SK-N-MC (cell line): Measurements from ENCODE around the gene NR2C2.
"Not testable (repeated sequence)": the region's sequence is repeated elsewhere in the genome, so short reads cannot be mapped to it uniquely, and the experiment has no call there.

Experiments
- DNase-seq: peaks from one replicate; pipeline ENCODE4 v3.0.0-alpha.2; 2011; ENCODE audit warnings: low read depth, low spot score
- H3K27ac ChIP-seq: fragments of 200-600 bp; sonication (generic); 2 replicates; pipeline ENCODE4 v1.5.1; 2016; ENCODE audit warnings: mixed run types
- H3K36me3 ChIP-seq: fragments of 200-600 bp; sonication (generic); 2 replicates; pipeline ENCODE4 v1.6.1; 2017; ENCODE audit warnings: antibody characterized with exemption, low read length, mixed read lengths; ENCODE audit not compliant: insufficient read depth
- H3K4me3 ChIP-seq: fragments of 200-600 bp; sonication (generic); 2 replicates; pipeline ENCODE4 v1.5.1; 2016
- H3K9ac ChIP-seq: fragments of 200-600 bp; sonication (generic); 2 replicates; pipeline ENCODE4 v1.8.0; 2017; ENCODE audit warnings: mixed run types, mixed read lengths; ENCODE audit not compliant: insufficient read length
- H3K9me3 ChIP-seq: fragments of 200-600 bp; sonication (generic); 2 replicates; pipeline ENCODE4 v1.6.1; 2017; ENCODE audit warnings: low read depth, mild to moderate bottlenecking, antibody characterized with exemption, low read length, moderate library complexity, mixed read lengths
- EZH2 ChIP-seq: fragments of 200-600 bp; sonication (generic); IDR thresholded peaks from one replicate; pipeline ENCODE4 v1.6.1; 2017; ENCODE audit warnings: antibody characterized with exemption
- FOXP2 ChIP-seq: optimal IDR thresholded peaks from 2 replicates; pipeline ENCODE3; 2011; ENCODE audit warnings: mild to moderate bottlenecking, moderate library complexity; ENCODE audit not compliant: insufficient read depth; ENCODE audit errors: extremely low read length, control extremely low read depth
- POLR2AphosphoS5 ChIP-seq: IDR thresholded peaks from 2 replicates; pipeline ENCODE4 v1.6.1; 2012; ENCODE audit warnings: mild to moderate bottlenecking, low read depth, low read length, borderline replicate concordance

NR2C2 gene

DNA sequence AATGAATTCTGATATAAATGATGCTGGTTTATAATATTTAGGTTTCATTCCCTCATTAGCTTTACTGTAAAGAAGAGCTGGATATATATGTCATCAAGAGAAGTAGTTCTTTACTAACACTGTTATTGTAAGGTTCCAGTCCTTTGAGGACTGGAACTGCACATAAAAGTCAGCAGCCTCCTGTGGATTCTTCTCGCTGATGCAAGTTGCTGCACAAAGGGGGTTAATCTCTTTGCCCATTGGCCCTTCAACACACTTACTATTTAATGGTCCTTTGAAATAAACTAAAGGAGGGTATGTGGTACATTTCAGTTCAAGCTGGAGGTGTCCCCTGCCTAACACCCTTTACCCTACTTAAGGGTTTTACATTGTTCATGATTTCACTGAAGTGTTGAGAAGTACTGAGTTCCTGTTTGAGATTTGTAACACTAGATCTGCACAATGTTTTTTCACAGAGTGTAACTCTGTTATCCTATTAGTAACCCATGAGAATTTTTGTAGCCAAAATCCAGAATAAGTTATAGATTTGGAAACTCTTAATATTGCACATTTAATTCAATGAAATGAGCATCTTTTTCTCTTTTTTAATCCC, 43.9 kb downstream of the NR2C2 start:
- no peak overlapping the region for H3K27ac ChIP-seq
- H3K9ac ChIP-seq: no peak overlapping the region
- no peak overlapping the region for H3K4me3 ChIP-seq
- H3K9me3 ChIP-seq: no peaks in the 10 kb centered on the region
- no peaks in the 10 kb centered on the region for H3K36me3 ChIP-seq
- no peak for DNase-seq
- TF ChIP-seq POLR2AphosphoS5 (no peak), FOXP2 (no peak), EZH2 (no peak)

GRCh38 chr3:14991818-14992612, 44.6 kb downstream of the NR2C2 start:
- H3K9me3 ChIP-seq: no peaks in the 10 kb centered on the region
- DNase-seq: no peak
- H3K9ac ChIP-seq: no peak overlapping the region
- no peaks in the 10 kb centered on the region for H3K36me3 ChIP-seq
- H3K4me3 ChIP-seq: no peak overlapping the region
- H3K27ac ChIP-seq: no peak overlapping the region
- TF ChIP-seq POLR2AphosphoS5 (no peak), EZH2 (no peak), FOXP2 (no peak)

GRCh38 chr3:14997941-14998340, 50.6 kb downstream of the NR2C2 start:
- Histone ChIP-seq H3K4me3 (no peak overlapping the region), H3K9ac (no peak overlapping the region), H3K9me3 (no peaks in the 10 kb centered on the region), H3K36me3 (peaks cover 9% of the 10 kb centered on the region; the same call in 1 of the 2 replicates), H3K27ac (no peak overlapping the region)
- no peak for DNase-seq
- TF ChIP-seq POLR2AphosphoS5 (no peak), FOXP2 (no peak), EZH2 (no peak)

GRCh38 chr3:14999182-14999581, 51.8 kb downstream of the NR2C2 start:
- not testable (repeated sequence) for DNase-seq, H3K27ac ChIP-seq, H3K9me3 ChIP-seq, H3K4me3 ChIP-seq, H3K9ac ChIP-seq
- peaks cover 15% of the 10 kb centered on the region; the same call in 1 of the 2 replicates for H3K36me3 ChIP-seq

DNA sequence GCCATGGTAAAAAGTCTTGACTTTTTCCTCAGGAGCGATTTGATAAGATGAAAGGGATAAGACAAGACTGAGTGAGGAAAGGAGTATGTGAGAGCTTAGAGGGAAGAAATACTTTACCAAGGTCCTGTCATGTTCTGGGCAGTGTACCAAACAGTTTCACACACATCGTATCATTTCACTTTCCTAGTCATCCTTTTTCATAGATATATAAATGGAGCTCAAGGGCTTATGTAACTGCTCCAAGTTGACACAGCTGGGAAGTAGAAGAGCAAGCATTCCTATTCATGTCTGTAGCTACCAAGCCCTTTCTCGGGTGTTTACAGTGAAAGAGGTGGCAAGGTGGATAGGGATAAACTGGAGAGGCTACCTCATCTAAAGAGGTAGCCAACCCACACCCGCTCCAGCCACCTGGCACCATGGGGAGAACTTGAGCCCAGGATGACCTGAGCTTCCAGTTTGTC, 60.3 kb downstream of the NR2C2 start:
- no peak overlapping the region for H3K4me3 ChIP-seq
- H3K9ac ChIP-seq: no peak overlapping the region
- TF ChIP-seq EZH2 (no peak), FOXP2 (no peak), POLR2AphosphoS5 (no peak)
- no peak for DNase-seq
- no peak overlapping the region for H3K27ac ChIP-seq
- peaks cover 6% of the 10 kb centered on the region; the same call in 1 of the 2 replicates for H3K36me3 ChIP-seq
- H3K9me3 ChIP-seq: no peaks in the 10 kb centered on the region

- Histone ChIP-seq H3K9ac (no peak overlapping the region), H3K36me3 (peaks cover 10% of the 10 kb centered on the region; the same call in 1 of the 2 replicates), H3K9me3 (no peaks in the 10 kb centered on the region), H3K27ac (no peak overlapping the region), H3K4me3 (no peak overlapping the region)
- TF ChIP-seq POLR2AphosphoS5: no peak
- no peak for TF ChIP-seq FOXP2
- no peak for TF ChIP-seq EZH2
- no peak for DNase-seq
Measured at GRCh38 chr3:15009167-15009566, 61.8 kb downstream of the NR2C2 start.

- Histone ChIP-seq H3K36me3 (peaks cover 18% of the 10 kb centered on the region; the same call in 1 of the 2 replicates), H3K27ac (no peak overlapping the region), H3K9me3 (no peaks in the 10 kb centered on the region), H3K9ac (no peak overlapping the region), H3K4me3 (no peak overlapping the region)
- TF ChIP-seq EZH2 (no peak), FOXP2 (no peak), POLR2AphosphoS5 (no peak)
- no peak for DNase-seq
Measured at GRCh38 chr3:15010664-15011063, 63.3 kb downstream of the NR2C2 start.

DNA sequence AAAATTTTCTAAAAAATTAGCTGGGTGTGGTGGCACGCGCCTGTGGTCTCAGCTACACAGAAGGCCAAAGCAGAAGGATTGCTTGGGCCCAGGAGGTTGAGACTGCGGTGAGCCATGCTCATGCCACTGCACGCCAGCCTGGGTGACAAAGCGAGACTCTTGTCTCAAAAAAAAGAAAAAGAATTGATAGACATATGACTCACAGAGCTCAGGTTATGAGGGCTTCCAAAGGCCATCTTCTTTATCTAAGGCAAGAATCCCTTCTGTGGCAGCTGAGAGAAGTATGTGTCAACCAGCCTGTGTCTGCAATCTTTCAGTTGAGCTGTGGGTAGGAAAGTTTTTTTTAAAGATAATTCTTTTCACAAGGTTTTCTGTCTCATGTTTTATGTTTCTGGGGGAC, 63.8 kb downstream of the NR2C2 start:
- no peak overlapping the region for H3K9ac ChIP-seq
- no peaks in the 10 kb centered on the region for H3K9me3 ChIP-seq
- H3K27ac ChIP-seq: no peak overlapping the region
- TF ChIP-seq EZH2: no peak
- TF ChIP-seq POLR2AphosphoS5: no peak
- TF ChIP-seq FOXP2: no peak
- no peak for DNase-seq
- H3K36me3 ChIP-seq: peaks cover 20% of the 10 kb centered on the region; the same call in 1 of the 2 replicates
- H3K4me3 ChIP-seq: no peak overlapping the region
